H1 (cell line): ENCODE measurements around the gene SCG5. TPM values are rescaled to one million over a fixed set of nuclear protein-coding genes. Genes with fewer than 3 reads are reported as not detected.

ENCODE experiments used
- CTCF ChIA-PET: fragments of 300-600 bp; sonication (Branson Sonifier 250); formaldehyde crosslinking; loops from one replicate; lab custom pipeline; 2021; ENCODE audit not compliant: partially characterized antibody; lab: Charles Lee
- POLR2A ChIA-PET: fragments of 300-600 bp; sonication (Branson Sonifier 250); formaldehyde crosslinking; loops from one replicate; lab custom pipeline; 2021; ENCODE audit warnings: inconsistent platforms; ENCODE audit not compliant: partially characterized antibody; lab: Charles Lee
- DNase-seq, 2 experiments: peaks; one replicate each; pipeline versions ENCODE4 v3.0.0 to v3.0.0-alpha.2; 2010 to 2022; ENCODE audit warnings: low spot score in 2 of 2, low read depth in 1 of 2, mixed read lengths in 1 of 2
- FAIRE-seq: peaks from 2 replicates; lab custom pipeline; 2011; peaks lifted over from hg19 to GRCh38; lab: Jason Lieb, UNC
- H2AFZ ChIP-seq: 2 replicates; pipeline ENCODE4 v1.8.1; 2012; ENCODE audit warnings: low read length, inconsistent platforms
- H2AK5ac ChIP-seq: 2 replicates; pipeline ENCODE4 v1.6.1; 2013; ENCODE audit warnings: low read depth, low read length
- H2BK120ac ChIP-seq: replicated peaks from 2 replicates; pipeline ENCODE3; 2013; ENCODE audit warnings: low read depth, low read length, inconsistent platforms
- H2BK12ac ChIP-seq: 2 replicates; pipeline ENCODE4 v1.6.1; 2013; ENCODE audit warnings: low read depth, low read length
- H2BK15ac ChIP-seq: 2 replicates; pipeline ENCODE4 v1.6.1; 2013; ENCODE audit warnings: low read length
- H2BK20ac ChIP-seq: 2 replicates; pipeline ENCODE4 v1.6.1; 2013; ENCODE audit warnings: low read length
- H2BK5ac ChIP-seq: 2 replicates; pipeline ENCODE4 v1.6.1; 2013; ENCODE audit warnings: low read depth, low read length
- H3K14ac ChIP-seq: 2 replicates; pipeline ENCODE4 v1.6.1; 2013; ENCODE audit warnings: inconsistent platforms; ENCODE audit not compliant: insufficient read length
- H3K18ac ChIP-seq: 2 replicates; pipeline ENCODE4 v1.6.1; 2013; ENCODE audit warnings: low read length; ENCODE audit errors: extremely low read depth
- H3K23ac ChIP-seq: 2 replicates; pipeline ENCODE4 v1.6.1; 2013; ENCODE audit warnings: inconsistent platforms; ENCODE audit not compliant: insufficient read length
- H3K23me2 ChIP-seq: 2 replicates; pipeline ENCODE4 v1.6.1; 2013; ENCODE audit warnings: low read depth, low read length
- H3K27ac ChIP-seq: 2 replicates; pipeline ENCODE4 v1.6.1; 2011; ENCODE audit warnings: low read depth, low read length, inconsistent platforms
- H3K27me3 ChIP-seq, 4 experiments: replicated peaks in 1 of 4; 1 replicate in 1 of 4; 2 replicates in 3 of 4; pipeline versions ENCODE4 v1.6.1 to v1.8.1; 2011 to 2013; ENCODE audit warnings: low read length in 3 of 4, mild to moderate bottlenecking in 3 of 4, inconsistent platforms in 2 of 4, mixed read lengths in 2 of 4, moderate library complexity in 1 of 4; ENCODE audit not compliant: control insufficient read depth in 3 of 4, insufficient read depth in 3 of 4; ENCODE audit errors: extremely low read depth in 1 of 4
- H3K36me3 ChIP-seq, 4 experiments: 2 replicates each; pipeline versions ENCODE4 v1.6.1 to v1.8.1; 2011 to 2013; ENCODE audit warnings: mild to moderate bottlenecking in 4 of 4, low read length in 3 of 4, moderate library complexity in 2 of 4, control low read depth in 1 of 4, inconsistent platforms in 1 of 4; ENCODE audit not compliant: insufficient read depth in 4 of 4, control insufficient read depth in 2 of 4
- H3K4ac ChIP-seq: replicated peaks from 2 replicates; pipeline ENCODE3; 2013; ENCODE audit warnings: low read length, low read depth, mixed read lengths, inconsistent platforms; ENCODE audit not compliant: insufficient read length
- H3K4me1 ChIP-seq, 4 experiments: replicated peaks in 1 of 4; 1 replicate in 1 of 4; 2 replicates in 3 of 4; pipeline versions ENCODE4 v1.6.1 to v1.8.1; 2011 to 2013; ENCODE audit warnings: low read length in 3 of 4, inconsistent platforms in 2 of 4, mixed read lengths in 1 of 4; ENCODE audit not compliant: insufficient read depth in 4 of 4, control insufficient read depth in 3 of 4
- H3K4me2 ChIP-seq, 2 experiments: 2 replicates each; pipeline versions ENCODE4 v1.6.1 to v1.8.1; 2011 to 2013; ENCODE audit warnings: low read depth in 2 of 2, low read length in 2 of 2, control low read depth in 1 of 2, inconsistent platforms in 1 of 2, mild to moderate bottlenecking in 1 of 2; ENCODE audit not compliant: insufficient read depth in 1 of 2
- H3K4me3 ChIP-seq, 4 experiments: fragments of 200-600, 300-600 bp in 1 of 4; sonication (generic), shearing (Covaris generic), sonication (Bioruptor Twin) in 1 of 4; 2 replicates each; pipeline versions ENCODE4 v1.5.1 to v1.8.1; 2011 to 2016; ENCODE audit warnings: low read length in 4 of 4, low read depth in 3 of 4, control low read depth in 2 of 4, inconsistent platforms in 2 of 4, mild to moderate bottlenecking in 2 of 4, mixed read lengths in 1 of 4, moderate library complexity in 1 of 4; ENCODE audit not compliant: insufficient read depth in 2 of 4; ENCODE audit errors: extremely low read depth in 1 of 4
- H3K56ac ChIP-seq: replicated peaks from 2 replicates; pipeline ENCODE3; 2013; ENCODE audit warnings: low read depth, mild to moderate bottlenecking, mixed read lengths, low read length, inconsistent platforms; ENCODE audit not compliant: insufficient read length
- H3K79me1 ChIP-seq: 2 replicates; pipeline ENCODE4 v1.6.1; 2013; ENCODE audit warnings: low read depth, low read length, control low read depth
- H3K79me2 ChIP-seq, 2 experiments: 2 replicates each; pipeline versions ENCODE4 v1.6.1 to v1.8.1; 2012 to 2013; ENCODE audit warnings: low read length in 2 of 2, mild to moderate bottlenecking in 2 of 2, inconsistent platforms in 1 of 2; ENCODE audit not compliant: insufficient read depth in 2 of 2, control insufficient read depth in 1 of 2
- H3K9ac ChIP-seq, 4 experiments: replicated peaks in 1 of 4; 1 replicate in 1 of 4; 2 replicates in 3 of 4; pipeline versions ENCODE4 v1.6.1 to v1.8.1; 2011 to 2013; ENCODE audit warnings: low read depth in 3 of 4, low read length in 3 of 4, control low read depth in 2 of 4, mild to moderate bottlenecking in 2 of 4, moderate library complexity in 2 of 4, inconsistent platforms in 1 of 4; ENCODE audit errors: extremely low read depth in 1 of 4
- H3K9me3 ChIP-seq, 2 experiments: 2 replicates each; pipeline versions ENCODE4 v1.6.1 to v1.8.1; 2012 to 2013; ENCODE audit warnings: mild to moderate bottlenecking in 2 of 2, moderate library complexity in 2 of 2, control low read depth in 1 of 2, inconsistent platforms in 1 of 2, low read depth in 1 of 2, low read length in 1 of 2, mixed read lengths in 1 of 2; ENCODE audit not compliant: insufficient read depth in 2 of 2
- H4K20me1 ChIP-seq, 2 experiments: replicated peaks in 1 of 2; 2 replicates each; pipeline versions ENCODE3 to v1.8.1; 2011 to 2013; ENCODE audit warnings: inconsistent platforms in 2 of 2, low read length in 2 of 2, mild to moderate bottlenecking in 1 of 2; ENCODE audit not compliant: insufficient read depth in 2 of 2, control insufficient read depth in 1 of 2
- H4K5ac ChIP-seq: 2 replicates; pipeline ENCODE4 v1.6.1; 2013; ENCODE audit warnings: low read length, low read depth, mixed read lengths, inconsistent platforms; ENCODE audit not compliant: insufficient read length
- H4K8ac ChIP-seq: 2 replicates; pipeline ENCODE4 v1.8.0; 2013; ENCODE audit warnings: mild to moderate bottlenecking, moderate library complexity, low read length, inconsistent platforms; ENCODE audit not compliant: insufficient read depth; ENCODE audit errors: extremely low read depth
- H4K91ac ChIP-seq: replicated peaks from 2 replicates; pipeline ENCODE3; 2013; ENCODE audit warnings: low read length, mixed read lengths, inconsistent platforms; ENCODE audit not compliant: insufficient read length
- ASH2L ChIP-seq: fragments of 200-600, 300-600 bp; sonication (generic); IDR thresholded peaks from one replicate; pipeline ENCODE4 v1.7.1; 2017; ENCODE audit warnings: low read length
- CBX8 ChIP-seq: fragments of 300-800, 300-1000 bp; sonication (generic); IDR thresholded peaks from 2 replicates; pipeline ENCODE4 v1.7.1; 2016; ENCODE audit warnings: low read depth, low read length, borderline replicate concordance
- E2F6 ChIP-seq: IDR thresholded peaks from 2 replicates; pipeline ENCODE4 v1.6.1; 2012; ENCODE audit warnings: inconsistent platforms
- FOSL1 ChIP-seq: IDR thresholded peaks from 2 replicates; pipeline ENCODE4 v1.6.1; 2011; ENCODE audit warnings: mild to moderate bottlenecking, low read depth, low read length, moderate library complexity; ENCODE audit not compliant: insufficient read depth
- GTF2F1 ChIP-seq: IDR thresholded peaks from 2 replicates; pipeline ENCODE4 v1.6.1; 2012; ENCODE audit warnings: low read depth, low read length, improper control_type of control experiment, borderline replicate concordance
- HDAC6 ChIP-seq: IDR thresholded peaks from one replicate; pipeline ENCODE4 v1.7.1; 2012; ENCODE audit warnings: low read depth, mild to moderate bottlenecking, inconsistent platforms, low read length, moderate library complexity
- KDM1A ChIP-seq: fragments of 200-600, 300-600 bp; sonication (generic); IDR thresholded peaks from 2 replicates; pipeline ENCODE4 v1.7.1; 2016; ENCODE audit warnings: mild to moderate bottlenecking, low read length, borderline replicate concordance
- KDM5A ChIP-seq: fragments of 200-600 bp; IDR thresholded peaks from 2 replicates; pipeline ENCODE4 v1.7.1; 2012; ENCODE audit warnings: mild to moderate bottlenecking, low read length, inconsistent platforms, mixed read lengths
- POU5F1 ChIP-seq: IDR thresholded peaks from 2 replicates; pipeline ENCODE4 v1.6.1; 2011; ENCODE audit warnings: low read depth, mild to moderate bottlenecking, low read length, moderate library complexity
- RNF2 ChIP-seq: fragments of 200-900, 300-1000 bp; sonication (generic); IDR thresholded peaks from 2 replicates; pipeline ENCODE4 v1.7.1; 2016; ENCODE audit warnings: borderline replicate concordance, low read depth, mild to moderate bottlenecking, antibody characterized with exemption, low read length; ENCODE audit not compliant: poor library complexity, severe bottlenecking; ENCODE audit errors: missing control alignments
- WGBS, 2 experiments: shearing (Covaris generic) in 1 of 2; methylation state at CpG; one replicate each; pipeline versions ENCODE4 v1.1.6 to v1.1.7; 2013 to 2015; ENCODE audit warnings: low lambda C conversion rate in 2 of 2, mixed read lengths in 2 of 2, inconsistent platforms in 1 of 2, low coverage in 1 of 2, missing lambda C conversion rate in 1 of 2; ENCODE audit not compliant: insufficient replicate concordance in 2 of 2, insufficient coverage in 1 of 2, insufficient read length in 1 of 2; ENCODE audit errors: extremely low coverage in 1 of 2, missing lambda C conversion rate in 1 of 2; 5-methylcytosine and 5-hydroxymethylcytosine counted together
- polyA plus RNA-seq, 7 experiments: library from polyadenylated mRNA; depleted of rRNA in 3 of 7; stranded (reverse) in 5 of 7; unstranded in 2 of 7; fragments of >200 nt in 5 of 7; fragments of 200-250 nt in 2 of 7; gene quantifications; 1 replicate in 5 of 7; 2 replicates in 1 of 7; 4 replicates in 1 of 7; pipeline versions ENCODE4 v1.2.1 to v1.2.3, GENCODE V29; 2011 to 2013; ENCODE audit warnings: missing spikeins in 2 of 7, mixed read lengths in 2 of 7
- total RNA-seq: library from RNA; stranded (reverse); fragmentation: NEBNext Ultra II Directional; extraction: Animal tissue kit (Norgen Biotek cat#: 25700); gene quantifications from 2 replicates; pipeline ENCODE4 v1.2.1, GENCODE V29; 2021

The SCG5 gene
- total and polyA plus RNA-seq, 2 of the 8 experiments (the other 6 are each of a cell fraction or from before 2014, with no cell fraction given) = 18.7 to 19.9 TPM

DNA sequence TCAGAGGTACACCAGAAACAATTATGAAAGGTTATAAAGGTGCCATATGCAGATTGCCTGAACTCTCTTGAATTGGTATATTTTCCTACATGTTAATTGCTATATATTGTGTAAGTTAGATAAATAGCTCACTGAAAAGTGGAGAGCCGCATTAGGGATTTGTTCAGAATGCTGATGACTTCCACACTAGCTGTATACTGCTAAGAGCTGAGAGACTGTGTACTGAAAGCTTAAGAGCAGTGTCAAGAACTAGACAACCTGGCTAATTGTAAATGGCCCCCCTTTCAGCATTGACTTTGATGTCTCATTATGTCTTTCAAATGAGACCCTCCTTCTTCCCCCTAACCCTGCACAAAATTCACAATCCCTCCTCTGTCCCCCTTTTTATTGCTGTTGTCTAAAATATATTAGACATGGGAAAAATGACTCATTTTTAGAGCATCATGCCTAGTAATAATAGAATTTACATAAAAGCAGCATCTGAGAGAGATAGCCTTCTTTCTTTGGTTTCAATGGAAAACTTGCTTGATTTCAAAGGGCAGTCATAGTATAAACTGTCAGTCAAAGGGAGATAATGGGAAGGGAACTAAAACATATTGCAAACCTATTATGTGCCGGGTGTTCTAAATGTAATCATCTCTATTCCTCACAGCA is 41.6 kb downstream of the SCG5 start:
- no peak overlapping the region for H4K8ac ChIP-seq
- H4K91ac ChIP-seq = no peak overlapping the region
- H3K14ac ChIP-seq = no peak overlapping the region
- H3K27me3 ChIP-seq = no peaks in the 10 kb centered on the region
- ChIA-PET POLR2A (no interaction called here), CTCF (interaction anchor here (0.8 to 2.0 kb wide), 5 partner anchors 9 to 33 kb away, joined by 3 to 6 read pairs (median 4); no protein-coding TSS in a partner anchor)
- no peaks in the 10 kb centered on the region for H3K79me2 ChIP-seq
- H3K4ac ChIP-seq = no peak overlapping the region
- H3K9me3 ChIP-seq = no peaks in the 10 kb centered on the region
- no peak overlapping the region for H2BK20ac ChIP-seq
- 98% methylated on average over 2 of the region's 2 CpGs; no CpG with 5 or more reads in 1 of the 2 experiments for WGBS, 2 experiments
- H2AK5ac ChIP-seq = no peak overlapping the region
- H4K20me1 ChIP-seq = no peaks in the 10 kb centered on the region
- no peak overlapping the region for H2BK15ac ChIP-seq
- H3K9ac ChIP-seq = no peak overlapping the region
- no peak for DNase-seq
- no peak for FAIRE-seq
- H2AFZ ChIP-seq = no peak overlapping the region
- no peak overlapping the region for H3K56ac ChIP-seq
- H2BK5ac ChIP-seq = no peak overlapping the region
- H3K4me2 ChIP-seq = no peak overlapping the region
- H3K36me3 ChIP-seq = no peaks in the 10 kb centered on the region
- no peaks in the 10 kb centered on the region for H3K23me2 ChIP-seq
- no peak overlapping the region for H3K4me3 ChIP-seq
- H3K4me1 ChIP-seq = no peaks in the 10 kb centered on the region; a peak in 1 of 7 replicates
- H3K23ac ChIP-seq = no peak overlapping the region
- no peaks in the 10 kb centered on the region for H3K79me1 ChIP-seq
- no peak overlapping the region for H3K27ac ChIP-seq
- H2BK120ac ChIP-seq = no peak overlapping the region
- H3K18ac ChIP-seq = no peak overlapping the region
- no peak overlapping the region for H4K5ac ChIP-seq
- H2BK12ac ChIP-seq = no peak overlapping the region
- TF ChIP-seq KDM5A (no peak), FOSL1 (no peak), E2F6 (no peak), GTF2F1 (no peak), POU5F1 (no peak), CBX8 (no peak), HDAC6 (no peak), RNF2 (no peak), ASH2L (no peak), KDM1A (no peak)
